Measurements from ENCODE around the gene BNIP5.

The BNIP5 gene

GRCh38 chr6:36290668-36291620, 45.7 kb downstream of the BNIP5 start:
- no peak for DNase-seq

DNA sequence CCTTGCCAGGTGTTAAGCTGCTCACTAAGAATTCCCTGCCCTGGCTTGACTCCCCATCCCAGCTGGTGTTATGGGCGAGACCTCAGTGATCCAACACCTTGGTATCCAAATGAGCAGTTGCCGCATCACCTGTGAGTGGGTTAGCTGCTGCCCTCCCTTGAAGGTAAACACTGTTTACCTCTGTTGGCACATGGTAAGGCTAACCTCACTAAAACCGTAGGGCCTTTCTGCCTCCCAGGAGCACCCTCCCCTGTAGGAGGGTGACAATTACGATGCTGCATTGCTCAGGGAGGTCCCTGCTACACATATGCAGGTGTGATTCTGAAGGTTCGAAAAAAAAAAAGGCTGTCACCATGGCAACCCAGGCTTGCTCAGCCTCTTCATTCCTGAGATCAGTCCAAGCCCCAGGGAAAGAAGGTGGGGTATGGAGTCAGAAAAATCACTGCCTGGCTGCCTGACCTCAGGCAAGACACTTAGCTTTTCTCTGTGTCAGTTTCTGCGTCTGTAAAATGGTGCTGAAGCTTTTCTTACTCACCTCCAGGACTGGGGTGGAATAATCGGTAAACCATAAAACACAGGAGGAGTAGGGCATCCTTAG, 47.3 kb downstream of the BNIP5 start:
- no peak for DNase-seq

GRCh38 chr6:36286858-36287257, 49.8 kb downstream of the BNIP5 start:
- no peak for DNase-seq

DNA sequence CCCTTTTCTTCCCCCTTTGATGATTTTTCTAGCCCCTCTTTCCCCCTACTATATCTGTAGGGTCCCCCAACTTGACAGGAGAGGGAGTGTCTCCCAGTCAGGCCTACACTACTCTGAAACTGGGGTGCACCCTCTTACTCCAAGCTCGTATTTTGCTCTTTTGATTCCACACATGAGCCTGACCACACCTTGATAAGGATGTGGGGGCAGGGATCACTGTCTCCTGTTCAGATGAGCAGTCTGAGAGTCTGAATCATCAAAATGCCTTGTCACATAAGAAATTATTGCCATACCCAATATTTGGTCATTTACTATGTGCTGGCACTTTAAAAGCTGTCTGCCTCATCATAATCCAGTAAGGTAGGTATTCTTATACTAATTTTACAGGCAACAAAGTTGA, 50.9 kb downstream of the BNIP5 start:
- no peak for DNase-seq

DNA sequence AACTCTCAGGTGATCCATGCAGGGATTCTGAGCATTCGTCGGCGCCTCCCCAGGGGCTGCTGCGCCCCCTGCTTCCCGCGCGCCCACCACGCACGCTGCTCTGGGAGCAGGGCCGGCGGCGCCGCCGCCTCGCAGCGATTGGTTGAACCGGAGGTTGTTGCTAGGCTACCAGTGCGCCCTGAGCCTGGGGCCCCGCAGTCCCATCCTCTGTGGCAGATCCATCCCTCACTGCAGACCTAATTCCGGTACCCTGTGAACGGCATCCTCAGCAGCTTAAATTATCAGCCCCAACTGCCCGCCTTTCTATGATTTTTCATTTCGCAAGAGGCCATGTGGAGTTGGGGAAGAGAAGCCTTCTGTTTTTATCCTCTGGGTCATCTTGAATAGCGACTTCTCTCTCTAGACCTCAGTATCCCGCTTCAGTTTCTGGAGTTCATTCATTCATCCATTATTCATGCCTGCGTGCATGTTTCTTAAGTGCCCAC, 51.5 kb downstream of the BNIP5 start:
- DNase-seq = no peak

- no peak for DNase-seq
Measured at GRCh38 chr6:36284359-36284758, 52.3 kb downstream of the BNIP5 start.

DNA sequence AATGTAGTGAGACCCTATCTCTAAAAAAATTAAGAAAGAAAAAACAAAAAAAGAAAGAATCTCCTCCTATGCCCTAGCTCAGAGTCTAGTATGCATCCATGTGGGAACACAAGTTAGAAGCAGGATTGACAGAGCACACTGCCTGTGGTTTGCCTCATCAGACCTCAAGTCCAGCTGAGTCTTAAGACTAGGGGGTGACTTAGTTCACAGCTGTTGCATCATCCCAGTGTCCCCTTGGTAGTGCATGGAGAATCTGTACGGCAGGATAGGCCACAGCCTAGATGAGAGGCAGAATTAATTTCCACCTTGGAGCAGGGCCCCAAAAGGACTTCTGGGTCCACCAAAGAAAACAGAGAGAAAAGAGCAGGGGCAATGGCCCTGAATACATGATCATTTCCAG, 53.1 kb downstream of the BNIP5 start:
- DNase-seq = no peak

DNA sequence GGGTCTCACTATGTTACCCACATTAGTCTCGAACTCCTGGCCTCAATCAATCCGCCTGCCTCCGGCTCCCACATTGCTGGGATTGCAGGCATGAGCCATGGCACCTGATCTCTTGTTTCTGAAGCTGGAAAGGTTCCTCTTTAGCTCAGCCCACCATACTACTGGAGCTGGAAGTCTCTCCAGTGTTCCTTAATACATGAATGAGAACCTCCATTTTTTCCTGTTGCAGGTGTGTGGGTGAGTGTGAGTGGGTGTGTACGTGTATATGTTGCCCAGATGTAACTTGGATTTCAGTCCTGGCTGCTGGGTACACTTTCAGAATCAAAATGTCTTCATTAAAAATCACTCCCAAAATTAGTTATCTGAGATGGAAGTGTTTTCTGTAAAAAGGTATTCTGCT, 55.7 kb downstream of the BNIP5 start:
- no peak for DNase-seq

DNA sequence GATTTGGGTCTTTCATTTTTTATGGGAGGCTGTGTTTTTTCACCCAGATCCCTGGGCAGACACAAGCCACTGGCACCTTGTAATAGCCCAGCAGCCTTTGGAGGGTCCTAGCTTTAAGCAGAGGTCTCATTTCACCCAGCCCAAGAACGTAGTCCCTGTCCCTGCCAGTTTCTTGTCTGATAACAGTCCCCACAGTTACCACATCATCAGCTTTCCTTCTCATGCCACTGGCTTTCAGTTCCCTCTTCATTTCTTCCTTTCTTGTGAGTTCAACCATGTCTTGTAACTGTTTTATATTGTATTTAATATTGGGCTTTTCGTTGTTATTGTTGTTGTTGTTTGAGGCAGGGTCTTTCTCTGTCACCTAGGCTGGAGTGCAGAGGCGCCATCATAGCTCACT, 56.2 kb downstream of the BNIP5 start:
- DNase-seq = no peak

DNA sequence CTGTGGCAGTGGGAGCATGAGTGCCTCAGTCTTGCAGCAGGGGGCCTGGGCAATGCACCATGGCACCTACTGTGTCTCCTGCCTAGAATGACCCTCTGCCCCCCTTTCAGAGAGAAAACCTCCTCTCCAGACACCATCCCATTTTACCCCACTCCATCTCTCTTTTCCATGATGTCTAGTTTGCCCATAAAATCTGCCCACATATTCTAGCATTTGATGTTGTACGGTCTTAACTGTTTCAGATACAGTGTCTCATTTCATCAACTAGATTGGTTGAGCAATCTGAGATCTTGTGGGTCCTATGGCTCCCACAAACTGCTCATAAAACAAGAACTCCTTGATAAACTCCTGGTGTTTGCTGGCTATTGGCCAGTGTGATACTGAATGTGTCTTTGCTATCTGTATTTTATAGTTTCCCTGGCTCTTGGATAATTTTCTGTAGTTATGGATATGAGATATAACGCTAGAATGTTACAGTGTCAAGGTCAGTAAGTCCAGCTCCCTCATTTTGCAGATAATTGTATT, 58.7 kb downstream of the BNIP5 start:
- no peak for DNase-seq

GRCh38 chr6:36276581-36277536, 59.8 kb downstream of the BNIP5 start:
- DNase-seq = no peak

- no peak for DNase-seq
Measured at GRCh38 chr6:36273802-36274514, 62.7 kb downstream of the BNIP5 start.

DNA sequence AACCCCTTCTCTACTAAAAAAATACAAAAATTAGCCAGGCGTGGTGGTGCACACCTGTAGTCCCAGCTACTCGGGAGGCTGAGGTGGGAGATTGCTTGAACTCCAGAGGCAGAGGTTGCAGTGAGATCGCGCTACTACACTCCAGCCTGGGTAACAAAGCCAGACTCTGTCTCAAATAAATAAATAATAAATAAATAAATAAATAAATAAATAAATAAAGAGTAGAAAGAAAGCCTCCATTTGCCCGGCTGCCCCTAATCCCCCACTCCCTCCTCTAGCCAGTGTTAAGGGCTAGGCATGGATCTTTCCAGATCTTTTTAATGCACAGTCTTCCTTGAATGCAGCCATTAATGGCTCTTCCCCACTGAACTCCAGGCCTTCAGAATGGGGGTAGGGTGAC, 63.6 kb downstream of the BNIP5 start:
- DNase-seq = no peak

GRCh38 chr6:36272234-36272633, 64.5 kb downstream of the BNIP5 start:
- DNase-seq = no peak

DNA sequence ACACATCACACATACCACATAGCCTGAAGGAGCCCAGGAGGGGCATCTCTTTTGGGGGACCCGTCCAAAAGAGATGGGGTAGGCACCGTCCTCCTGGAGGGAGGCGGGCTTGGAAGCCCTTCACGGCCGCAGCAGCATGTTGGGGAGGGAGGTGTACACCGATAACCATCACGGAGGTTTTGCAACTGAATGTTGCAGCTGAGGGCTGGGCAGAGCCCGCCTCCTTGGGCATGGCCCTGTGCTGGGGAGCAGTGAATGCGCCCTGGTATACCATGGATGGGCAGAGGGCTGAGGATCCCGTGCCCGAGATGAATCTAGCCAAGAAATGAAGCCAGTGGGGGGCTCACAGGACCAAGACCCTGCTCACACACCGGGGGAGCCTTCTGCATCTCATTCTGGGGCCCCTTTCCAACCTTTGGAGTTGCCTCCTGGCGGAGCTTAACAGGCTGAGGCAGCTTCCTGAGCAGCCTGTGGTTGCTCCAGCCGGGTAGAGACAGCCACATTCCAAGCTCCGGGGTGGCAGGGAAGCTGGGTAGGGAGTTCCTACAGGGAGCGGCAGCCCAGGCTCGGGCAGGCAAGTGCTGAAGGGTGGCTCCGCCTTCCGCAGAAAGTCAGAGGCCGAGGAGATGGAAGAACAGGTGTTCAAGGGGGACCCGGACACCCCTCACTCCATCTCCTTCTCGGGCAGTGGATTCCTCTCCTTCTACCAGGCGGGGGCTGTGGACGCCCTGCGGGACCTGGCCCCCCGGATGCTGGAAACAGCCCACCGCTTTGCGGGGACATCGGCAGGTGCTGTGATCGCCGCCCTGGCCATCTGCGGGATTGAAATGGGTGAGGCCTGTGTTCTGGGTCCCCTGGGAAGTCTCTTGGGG, 66.6 kb downstream of the BNIP5 start, which contains the start of gene PNPLA1:
TSS of gene PNPLA1 (plus strand) at position 227 of the 872 bp plus-strand sequence. CDS start at position 627, 400 bp downstream.
- no peak for DNase-seq

DNA sequence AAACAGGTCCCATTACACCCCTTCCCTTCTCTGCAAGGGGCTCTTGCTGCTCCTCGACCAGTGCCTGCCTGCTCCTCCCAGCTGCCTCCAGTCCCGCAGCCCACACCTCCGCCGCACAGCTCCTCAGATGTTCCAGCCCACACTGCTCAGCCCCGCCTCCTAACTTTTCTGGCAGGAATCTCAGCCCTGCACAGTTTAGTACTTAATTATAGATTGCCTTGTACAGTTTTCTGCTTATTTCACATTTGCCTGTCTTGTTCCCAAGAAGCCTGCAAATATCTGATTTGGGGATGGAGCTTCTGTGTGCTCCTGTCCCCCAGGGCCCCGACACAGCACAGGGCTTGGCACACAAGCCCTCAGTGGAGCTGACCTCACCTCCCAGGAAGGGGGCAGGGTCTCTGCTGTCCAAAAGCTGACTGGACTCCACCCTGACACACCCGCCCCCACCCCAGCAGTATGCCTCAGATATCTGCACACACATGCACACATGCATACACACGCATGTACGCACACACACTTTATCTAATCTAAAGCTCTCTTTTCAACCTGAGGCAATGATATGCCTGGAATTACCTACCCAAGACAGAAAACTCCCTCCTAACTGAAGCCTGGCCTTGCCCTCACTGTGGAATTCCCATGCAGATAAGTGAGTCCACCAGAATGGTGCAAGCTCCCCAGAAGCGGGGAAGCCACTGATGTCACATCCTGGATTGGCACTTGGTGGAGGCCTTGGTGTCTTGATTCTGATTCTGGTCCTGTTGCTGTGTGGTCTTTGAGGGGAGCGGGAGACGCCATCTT, 68.0 kb downstream of the BNIP5 start:
- no peak for DNase-seq

GRCh38 chr6:36267731-36268477, 68.8 kb downstream of the BNIP5 start:
- DNase-seq = no peak

GRCh38 chr6:36266913-36267644, 69.6 kb downstream of the BNIP5 start:
- no peak for DNase-seq
